GM12801 (cell line): Measurements from ENCODE around the gene ANAPC7.

ENCODE experiments used
- CTCF ChIP-seq: IDR thresholded peaks from one replicate; pipeline ENCODE4 v1.5.1; 2011; ENCODE audit warnings: control low read depth; ENCODE audit not compliant: insufficient read length; ENCODE audit errors: extremely low read depth

ANAPC7 gene

GRCh38 chr12:110373962-110374611, 29.4 kb downstream of the ANAPC7 start:
- no peak for TF ChIP-seq CTCF

DNA sequence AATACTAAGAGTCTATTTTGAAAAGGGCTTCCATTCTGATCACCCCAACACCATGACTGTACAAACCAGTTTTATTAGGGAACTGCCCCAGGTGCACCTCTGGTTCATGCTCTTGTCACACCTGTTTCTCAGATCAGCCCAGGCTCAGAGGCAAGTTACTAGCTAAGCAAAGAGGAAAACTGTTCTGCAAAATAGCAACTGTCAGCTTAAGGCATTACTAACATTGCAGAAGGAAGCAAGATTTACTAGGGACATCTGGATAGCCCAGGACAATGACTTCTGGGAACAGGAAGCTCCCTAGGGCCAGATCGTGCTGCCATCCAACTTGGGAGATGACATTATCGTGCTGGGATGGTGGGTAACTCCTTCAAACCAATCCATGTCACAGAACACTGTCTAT, 30.1 kb downstream of the ANAPC7 start:
- no peak for TF ChIP-seq CTCF

DNA sequence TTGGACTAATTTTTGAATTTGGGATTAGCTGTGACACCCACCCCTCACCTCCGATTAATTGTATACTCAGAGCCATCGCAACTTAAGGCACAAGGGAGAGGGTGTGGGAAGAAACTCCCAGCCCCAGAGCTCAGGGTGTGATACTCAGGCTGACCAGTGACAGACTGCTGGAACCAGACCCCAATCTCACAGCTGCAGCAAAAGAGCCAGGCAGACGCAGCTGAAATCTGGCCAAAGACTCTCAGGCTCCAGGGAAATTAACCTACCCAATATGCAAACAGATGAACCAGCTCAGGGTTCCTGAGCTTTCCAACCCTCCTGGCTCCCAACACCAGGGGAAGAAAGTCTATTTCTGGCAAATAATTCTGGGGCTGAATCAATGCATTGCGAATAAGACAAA, 30.5 kb downstream of the ANAPC7 start:
- TF ChIP-seq CTCF, result no peak

DNA sequence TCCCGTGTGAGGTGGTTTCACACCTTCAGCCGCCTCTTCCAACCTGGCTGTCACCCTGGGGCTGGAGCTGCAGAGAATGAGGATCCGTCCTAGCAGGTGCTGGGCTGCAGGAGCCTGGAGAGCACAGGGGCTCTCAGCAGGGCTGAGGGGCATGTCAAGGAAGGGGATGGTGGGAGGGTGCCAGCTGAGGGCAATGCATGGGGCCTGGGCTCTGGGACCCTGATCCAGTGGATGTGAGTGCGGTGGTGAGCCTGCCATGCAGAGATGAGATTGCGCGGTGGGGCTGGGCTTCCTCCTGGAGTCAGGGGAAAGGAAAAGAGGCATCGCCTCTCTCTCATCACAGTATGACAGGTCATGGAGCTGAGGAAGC, 31.5 kb downstream of the ANAPC7 start:
- TF ChIP-seq CTCF, result no peak

- no peak for TF ChIP-seq CTCF
Measured at GRCh38 chr12:110371408-110372055, 32.0 kb downstream of the ANAPC7 start.

GRCh38 chr12:110370732-110371231, 32.7 kb downstream of the ANAPC7 start:
- no peak for TF ChIP-seq CTCF

GRCh38 chr12:110369992-110370391, 33.5 kb downstream of the ANAPC7 start:
- TF ChIP-seq CTCF, result no peak
